T-cell (primary cell): Measurements from ENCODE around the gene CNTNAP2. TPM values are rescaled to one million over a fixed set of nuclear protein-coding genes. Genes with fewer than 3 reads are reported as not detected.

Experiments
- ATAC-seq, 4 experiments: fragments of 200-7000 bp in 3 of 4; fragments of 150-1000 bp in 1 of 4; cut with Tn5 transposase; replicated peaks in 1 of 4; 1 replicate in 3 of 4; 2 replicates in 1 of 4; pipeline ENCODE4 v1.10.0; 2021; ENCODE audit warnings: moderate library complexity in 3 of 4, mild to moderate bottlenecking in 2 of 4, moderate number of reproducible peaks in 1 of 4
- CTCF ChIA-PET, 2 donors: fragments of 300-600 bp; sonication (Branson Sonifier 250); formaldehyde crosslinking; loops; one replicate each; lab custom pipeline; 2022; ENCODE audit warnings: antibody characterized with exemption in 2 of 2; lab: Charles Lee
- POLR2A ChIA-PET, 2 donors: fragments of 300-600 bp; sonication (Branson Sonifier 250); formaldehyde crosslinking; loops; one replicate each; lab custom pipeline; 2022; ENCODE audit warnings: antibody characterized with exemption in 2 of 2; lab: Charles Lee
- DNase-seq, 35 experiments: peaks; one replicate each; pipeline versions ENCODE4 v3.0.0 to v3.0.0-alpha.2; 2013 to 2023
- H3K27ac ChIP-seq: one replicate; pipeline ENCODE4 v1.5.1; 2013; ENCODE audit warnings: low read length
- H3K27me3 ChIP-seq, 2 experiments: replicated peaks in 1 of 2; 1 replicate in 1 of 2; 2 replicates in 1 of 2; pipeline versions ENCODE4 v1.6.1 to v1.7.0; 2013; ENCODE audit warnings: low read length in 1 of 2, mixed read lengths in 1 of 2; ENCODE audit not compliant: control insufficient read depth in 2 of 2, insufficient read depth in 2 of 2; ENCODE audit errors: extremely low read depth in 1 of 2
- H3K36me3 ChIP-seq, 2 donors: 1 replicate in 1 of 2; 2 replicates in 1 of 2; pipeline versions ENCODE4 v1.6.1 to v1.7.0; 2013; ENCODE audit warnings: low read length in 1 of 2; ENCODE audit not compliant: control insufficient read depth in 2 of 2, insufficient read depth in 1 of 2; ENCODE audit errors: extremely low read depth in 1 of 2
- H3K4me1 ChIP-seq, 2 experiments: 1 replicate in 1 of 2; 2 replicates in 1 of 2; pipeline versions ENCODE4 v1.6.1 to v1.7.0; 2013; ENCODE audit warnings: low read length in 2 of 2, mixed read lengths in 1 of 2; ENCODE audit not compliant: insufficient read depth in 2 of 2, control insufficient read depth in 1 of 2; ENCODE audit errors: extremely low read depth in 1 of 2
- H3K4me3 ChIP-seq, 2 donors: 1 replicate in 1 of 2; 2 replicates in 1 of 2; pipeline versions ENCODE4 v1.5.1 to v1.7.0; 2013; ENCODE audit warnings: mild to moderate bottlenecking in 2 of 2, low read length in 1 of 2, moderate library complexity in 1 of 2; ENCODE audit not compliant: control insufficient read depth in 1 of 2; ENCODE audit errors: extremely low read depth in 1 of 2
- H3K9me3 ChIP-seq: 2 replicates; pipeline ENCODE4 v1.7.0; 2013
- H3K27ac Mint-ChIP-seq, 2 donors: one replicate each; pipeline ENCODE4 v1.8.0; 2020 to 2021; ENCODE audit warnings: mild to moderate bottlenecking in 2 of 2, mixed read lengths in 2 of 2
- H3K27me3 Mint-ChIP-seq, 2 donors: one replicate each; pipeline ENCODE4 v1.8.0; 2021 to 2022; ENCODE audit warnings: mixed read lengths in 2 of 2
- H3K36me3 Mint-ChIP-seq: one replicate; pipeline ENCODE4 v1.8.0; 2021; ENCODE audit warnings: mixed read lengths
- H3K4me1 Mint-ChIP-seq, 3 donors: one replicate each; pipeline ENCODE4 v1.8.0; 2020 to 2022; ENCODE audit warnings: mixed read lengths in 3 of 3, mild to moderate bottlenecking in 1 of 3
- H3K4me3 Mint-ChIP-seq, 3 donors: one replicate each; pipeline ENCODE4 v1.8.0; 2020 to 2022; ENCODE audit warnings: mild to moderate bottlenecking in 3 of 3, mixed read lengths in 3 of 3, moderate library complexity in 3 of 3
- H3K9me3 Mint-ChIP-seq, 3 donors: one replicate each; pipeline ENCODE4 v1.8.0; 2020 to 2022; ENCODE audit warnings: mixed read lengths in 3 of 3
- WGBS: methylation state at CpG from one replicate; pipeline ENCODE4 v1.1.5; 2013; ENCODE audit warnings: missing lambda C conversion rate; ENCODE audit not compliant: insufficient coverage; 5-methylcytosine and 5-hydroxymethylcytosine counted together
- total RNA-seq, 35 experiments: library from RNA in 6 of 35; stranded (reverse) in 6 of 35; fragments of 120-200 nt in 1 of 35; gene quantifications; one replicate each; pipeline versions ENCODE4 v1.2.1 to v1.2.4 and lab custom pipeline; 2013 to 2026

Gene CNTNAP2
- total RNA-seq, 5 donors from 2014 or later (not counting 1 experiment from before 2014, with no cell fraction given): 0.15 to 0.72 (median 0.21) TPM

DNA sequence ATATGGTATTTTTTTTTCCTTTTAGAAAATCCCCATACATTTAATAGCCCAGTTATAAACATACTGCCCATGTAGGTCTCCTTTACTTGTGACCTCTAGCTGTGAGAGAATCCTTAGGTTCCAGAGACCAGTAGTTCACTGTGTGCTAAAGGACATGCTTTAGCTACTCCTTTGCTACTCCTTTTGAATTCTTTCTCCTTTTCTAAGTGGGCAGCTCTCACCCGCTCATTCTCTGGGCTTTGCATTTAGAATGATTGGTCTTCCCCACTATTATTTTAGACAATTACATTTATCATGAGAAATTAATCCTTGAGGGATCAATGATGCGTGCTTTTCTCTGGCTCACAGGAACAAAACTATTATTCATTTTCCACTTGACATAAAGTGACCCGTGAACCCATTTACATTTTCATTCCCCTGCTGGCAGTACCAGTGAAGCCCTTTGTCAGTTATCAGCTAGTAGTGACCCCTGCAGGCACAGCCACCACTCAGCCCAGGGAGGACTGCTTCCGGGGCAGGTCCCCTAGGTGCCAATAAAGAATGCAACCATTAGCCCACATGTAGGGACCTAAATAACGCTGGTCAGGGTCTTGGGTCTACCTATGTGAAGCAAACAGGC is 844.3 kb downstream of the CNTNAP2 start:
- H3K4me3 Mint-ChIP-seq: no peak overlapping the region
- no peaks in the 10 kb centered on the region for H3K4me1 Mint-ChIP-seq

DNA sequence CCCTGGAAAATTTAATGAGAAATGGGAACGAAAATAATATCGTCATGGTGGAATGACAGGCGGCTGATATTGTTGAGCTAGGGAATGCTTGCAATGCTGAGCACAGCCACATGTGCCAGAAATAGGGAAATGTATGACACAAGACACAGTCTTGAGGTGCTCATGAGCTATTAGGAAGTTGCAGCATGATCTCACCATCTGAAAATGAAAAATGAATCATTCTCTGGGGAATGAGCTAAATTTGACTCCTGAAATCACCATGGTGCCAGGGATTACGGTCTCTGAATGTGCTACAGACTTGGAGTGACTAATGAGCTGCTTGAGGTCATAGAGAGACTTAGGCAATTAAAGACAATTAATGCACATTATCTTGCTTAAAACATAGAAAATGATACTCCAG is 845.0 kb downstream of the CNTNAP2 start:
- ChIA-PET CTCF (no interaction called here), POLR2A (no interaction called here)
- Mint-ChIP-seq H3K27me3 (no peaks in the 10 kb centered on the region), H3K4me3 (no peak overlapping the region), H3K4me1 (no peaks in the 10 kb centered on the region), H3K9me3 (peaks cover 4 to 28% (median 14%) of the 10 kb centered on the region in 3 donors), H3K36me3 (no peaks in the 10 kb centered on the region), H3K27ac (no peak overlapping the region)
- Histone ChIP-seq H3K36me3 (no peaks in the 10 kb centered on the region), H3K4me3 (no peak overlapping the region), H3K27ac (no peak overlapping the region), H3K4me1 (no peaks in the 10 kb centered on the region), H3K27me3 (no peaks in the 10 kb centered on the region), H3K9me3 (no peaks in the 10 kb centered on the region)
- DNase-seq: no peak
- ATAC-seq: no peak
- 97% methylated on average over 3 of the region's 4 CpGs for WGBS

More for the DNA sequence above, 844.3 kb downstream of the CNTNAP2 start:
- Histone ChIP-seq H3K4me3 (no peak overlapping the region), H3K36me3 (no peaks in the 10 kb centered on the region), H3K27ac (no peak overlapping the region), H3K27me3 (no peaks in the 10 kb centered on the region), H3K9me3 (no peaks in the 10 kb centered on the region), H3K4me1 (no peaks in the 10 kb centered on the region)
- ChIA-PET POLR2A (no interaction called here), CTCF (no interaction called here)
- ATAC-seq (no peak), DNase-seq (no peak)
- H3K36me3 Mint-ChIP-seq: no peaks in the 10 kb centered on the region
- no peaks in the 10 kb centered on the region for H3K27me3 Mint-ChIP-seq
- 89% methylated on average over 4 of the region's 5 CpGs for WGBS
- peaks cover 4 to 24% (median 14%) of the 10 kb centered on the region in 3 donors for H3K9me3 Mint-ChIP-seq
- no peak overlapping the region for H3K27ac Mint-ChIP-seq

DNA sequence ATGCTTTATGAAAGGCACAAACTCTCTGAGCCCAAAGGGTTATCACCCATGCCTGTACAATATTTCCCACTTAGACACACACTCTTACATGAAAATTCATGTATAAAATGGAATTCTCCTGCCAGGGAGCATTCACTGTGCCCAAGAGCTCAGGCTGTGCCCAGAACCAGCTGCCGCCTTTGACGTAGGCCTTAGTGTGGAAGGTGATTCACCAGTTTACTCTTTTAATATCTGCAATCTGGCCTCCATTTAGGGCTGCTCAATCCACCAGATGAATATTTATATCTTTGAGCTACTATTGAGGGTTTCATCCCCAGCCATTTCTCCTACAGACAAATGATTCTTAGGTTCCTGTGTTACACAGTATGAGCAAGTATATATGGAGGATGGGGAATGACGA is 849.7 kb downstream of the CNTNAP2 start:
- Mint-ChIP-seq H3K36me3 (no peaks in the 10 kb centered on the region), H3K4me1 (no peaks in the 10 kb centered on the region), H3K9me3 (peaks cover 0 to 19% (median 8%) of the 10 kb centered on the region in 3 donors), H3K27me3 (no peaks in the 10 kb centered on the region), H3K4me3 (no peak overlapping the region), H3K27ac (no peak overlapping the region)
- POLR2A ChIA-PET: no interaction called here
- no peak for ATAC-seq
- Histone ChIP-seq H3K27ac (no peak overlapping the region), H3K27me3 (no peaks in the 10 kb centered on the region), H3K36me3 (no peaks in the 10 kb centered on the region), H3K9me3 (no peaks in the 10 kb centered on the region), H3K4me3 (no peak overlapping the region), H3K4me1 (no peaks in the 10 kb centered on the region)
- CTCF ChIA-PET: no interaction called here
- no peak for DNase-seq
- WGBS: no CpG with 5 or more reads among the region's 3 CpGs

DNA sequence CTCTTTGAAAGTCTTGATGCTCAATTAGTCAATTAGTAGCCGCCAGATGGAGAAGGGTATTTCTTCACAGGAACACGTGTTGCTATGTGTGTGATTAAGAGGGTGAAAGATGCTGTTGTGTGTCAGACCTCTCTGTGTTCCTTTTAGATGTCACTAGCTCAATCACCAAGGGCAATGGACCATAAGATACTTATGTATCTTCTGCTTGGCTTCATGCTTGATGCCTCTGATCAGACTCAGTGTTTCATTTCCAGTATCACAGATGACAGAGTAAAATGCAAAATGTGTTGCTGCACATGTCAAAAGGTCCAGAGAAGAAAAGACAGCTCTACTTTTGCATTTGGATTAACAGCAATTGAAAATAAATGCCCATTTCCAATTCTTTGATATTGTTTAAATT is 865.9 kb downstream of the CNTNAP2 start:
- 70% methylated on average over 2 of the region's 2 CpGs for WGBS
- Histone ChIP-seq H3K4me1 (no peaks in the 10 kb centered on the region), H3K36me3 (no peaks in the 10 kb centered on the region), H3K27ac (no peak overlapping the region), H3K9me3 (no peaks in the 10 kb centered on the region), H3K27me3 (no peaks in the 10 kb centered on the region), H3K4me3 (no peak overlapping the region)
- H3K9me3 Mint-ChIP-seq: peaks cover 15 to 19% (median 18%) of the 10 kb centered on the region in 3 donors
- no peaks in the 10 kb centered on the region for H3K4me1 Mint-ChIP-seq
- ChIA-PET POLR2A (no interaction called here), CTCF (no interaction called here)
- H3K27ac Mint-ChIP-seq: no peak overlapping the region
- H3K27me3 Mint-ChIP-seq: no peaks in the 10 kb centered on the region
- DNase-seq (no peak), ATAC-seq (no peak)
- no peak overlapping the region for H3K4me3 Mint-ChIP-seq
- no peaks in the 10 kb centered on the region for H3K36me3 Mint-ChIP-seq

DNA sequence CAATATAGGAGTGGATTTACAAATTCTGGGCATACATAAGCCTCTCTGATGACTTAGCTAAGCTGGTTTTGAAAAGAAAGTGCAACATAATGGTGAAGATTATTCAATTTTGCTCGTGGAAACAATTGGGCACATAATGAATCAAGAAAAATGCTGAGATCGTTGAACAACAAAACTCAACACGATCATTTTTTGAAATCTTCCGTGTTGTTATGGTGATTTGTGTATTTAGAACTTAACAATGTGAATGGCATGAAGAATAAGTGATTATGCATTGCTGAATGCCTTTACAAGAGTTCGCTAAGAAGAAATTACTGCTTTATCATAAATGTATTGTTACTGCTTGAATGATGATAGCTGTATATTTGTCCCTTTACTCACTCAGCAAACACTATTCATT is 875.0 kb downstream of the CNTNAP2 start:
- ATAC-seq: no peak
- no peak overlapping the region for H3K4me3 ChIP-seq
- 57% methylated on average over 2 of the region's 5 CpGs for WGBS
- no peaks in the 10 kb centered on the region for H3K36me3 Mint-ChIP-seq
- H3K9me3 Mint-ChIP-seq: peaks cover 21 to 27% (median 23%) of the 10 kb centered on the region in 3 donors
- no peaks in the 10 kb centered on the region for H3K27me3 ChIP-seq
- ChIA-PET CTCF (no interaction called here), POLR2A (no interaction called here)
- H3K27ac ChIP-seq: no peak overlapping the region
- no peak for DNase-seq
- H3K27ac Mint-ChIP-seq: no peak overlapping the region
- no peaks in the 10 kb centered on the region for H3K4me1 Mint-ChIP-seq
- H3K27me3 Mint-ChIP-seq: no peaks in the 10 kb centered on the region
- H3K4me3 Mint-ChIP-seq: no peak overlapping the region
- no peaks in the 10 kb centered on the region for H3K9me3 ChIP-seq
- no peaks in the 10 kb centered on the region for H3K4me1 ChIP-seq
- no peaks in the 10 kb centered on the region for H3K36me3 ChIP-seq

DNA sequence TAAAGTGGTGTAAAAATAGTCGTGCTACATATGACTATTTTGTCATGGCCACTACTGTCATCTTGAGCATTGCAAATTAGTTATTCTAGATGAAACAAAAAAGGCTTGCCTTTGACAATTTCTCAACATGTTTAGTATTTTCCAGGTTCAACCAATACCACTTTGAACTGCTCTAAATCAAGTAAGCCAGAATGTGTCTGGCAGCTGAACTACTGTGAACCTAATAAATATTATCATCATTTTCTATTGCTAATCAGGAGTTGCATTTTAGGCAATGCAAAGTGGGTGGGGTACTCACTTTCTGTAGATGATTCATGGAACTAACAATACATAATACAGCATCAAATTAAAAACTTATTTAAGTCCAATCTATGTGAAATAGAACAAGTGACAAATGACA is 877.2 kb downstream of the CNTNAP2 start:
- Histone ChIP-seq H3K27ac (no peak overlapping the region), H3K4me1 (no peaks in the 10 kb centered on the region), H3K9me3 (no peaks in the 10 kb centered on the region), H3K27me3 (no peaks in the 10 kb centered on the region), H3K4me3 (no peak overlapping the region), H3K36me3 (no peaks in the 10 kb centered on the region)
- no peaks in the 10 kb centered on the region for H3K4me1 Mint-ChIP-seq
- no peak for ATAC-seq
- no peak for DNase-seq
- H3K9me3 Mint-ChIP-seq: peaks cover 22 to 37% (median 23%) of the 10 kb centered on the region in 3 donors
- ChIA-PET POLR2A (no interaction called here), CTCF (no interaction called here)
- H3K27me3 Mint-ChIP-seq: no peaks in the 10 kb centered on the region
- no CpG with 5 or more reads among the region's 1 CpG for WGBS
- no peaks in the 10 kb centered on the region for H3K36me3 Mint-ChIP-seq
- H3K27ac Mint-ChIP-seq: no peak overlapping the region
- no peak overlapping the region for H3K4me3 Mint-ChIP-seq

DNA sequence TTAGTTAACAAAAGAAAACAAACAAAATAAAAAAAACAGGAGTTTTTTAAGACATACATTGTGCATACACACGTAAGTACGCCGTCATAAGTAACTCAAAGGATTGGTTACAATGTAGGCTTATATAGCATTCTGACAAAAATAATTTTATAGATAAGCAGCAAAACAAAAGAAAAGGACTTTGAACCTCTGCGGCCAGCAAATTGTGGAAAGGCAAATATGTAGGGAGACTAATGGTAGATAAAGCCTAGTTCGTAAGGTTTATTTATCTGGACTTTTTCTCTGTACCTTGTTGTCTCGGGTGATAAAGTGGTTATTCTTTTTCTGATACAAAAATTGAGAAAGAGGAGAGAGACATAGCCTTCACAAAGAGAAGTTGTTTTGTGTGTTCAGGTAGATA is 891.9 kb downstream of the CNTNAP2 start:
- H3K4me1 ChIP-seq: no peaks in the 10 kb centered on the region
- no peak for DNase-seq
- CTCF ChIA-PET: no interaction called here
- no peaks in the 10 kb centered on the region for H3K4me1 Mint-ChIP-seq
- no peak for ATAC-seq
- no peaks in the 10 kb centered on the region for H3K36me3 Mint-ChIP-seq
- 79% methylated on average over 2 of the region's 6 CpGs for WGBS
- no peak overlapping the region for H3K27ac ChIP-seq
- H3K4me3 Mint-ChIP-seq: no peak overlapping the region
- H3K4me3 ChIP-seq: no peak overlapping the region
- H3K9me3 ChIP-seq: no peaks in the 10 kb centered on the region
- no peaks in the 10 kb centered on the region for H3K27me3 ChIP-seq
- no peak overlapping the region for H3K27ac Mint-ChIP-seq
- POLR2A ChIA-PET: no interaction called here
- H3K9me3 Mint-ChIP-seq: peaks cover 0 to 14% (median 6%) of the 10 kb centered on the region in 3 donors
- H3K27me3 Mint-ChIP-seq: no peaks in the 10 kb centered on the region
- H3K36me3 ChIP-seq: no peaks in the 10 kb centered on the region
